Stimulated activated CD8-positive, alpha-beta memory T cell treated with anti-CD3 and anti-CD28 coated beads, Interleukin-7, amount 100 ng/mL, for 48 hours (primary cell): Measurements from ENCODE around the gene BUD31.
"Not testable (repeated sequence)": the region's sequence is repeated elsewhere in the genome, so short reads cannot be mapped to it uniquely, and the experiment has no call there.

Source experiments
- DNase-seq, 2 donors: peaks; one replicate each; pipeline ENCODE4 v3.0.0-alpha.2; 2020; ENCODE audit warnings: low read depth in 1 of 2; ENCODE audit errors: extremely low read depth in 1 of 2

Gene BUD31

DNA sequence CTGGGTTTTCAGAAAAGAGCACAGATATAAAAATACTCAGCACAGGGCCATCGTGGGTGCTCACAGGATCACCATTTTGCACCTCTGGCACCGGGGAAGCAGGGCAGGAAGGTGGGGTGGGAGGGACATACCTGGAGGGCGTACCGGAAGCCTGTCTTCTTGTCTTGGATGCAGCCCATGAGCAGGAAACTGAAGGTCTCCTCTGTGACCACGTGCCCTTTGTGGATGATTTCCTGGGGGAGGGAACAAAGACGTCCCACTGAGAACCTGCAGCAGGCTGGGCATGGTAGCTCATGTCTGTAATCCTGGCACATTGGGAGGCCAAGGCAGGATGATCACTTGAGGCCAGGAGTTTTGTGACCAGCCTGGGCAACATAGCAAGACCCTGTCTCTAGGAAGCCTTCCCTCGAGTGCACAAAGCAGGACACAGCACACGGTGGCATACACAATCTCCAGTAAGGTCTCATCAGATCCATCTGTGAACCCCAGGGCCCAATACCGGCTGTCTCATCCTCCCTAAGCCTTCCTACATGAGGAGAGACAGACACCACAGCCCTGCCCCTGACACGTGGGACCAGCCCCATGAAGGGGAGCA, 20.3 kb downstream of the BUD31 start:
- DNase-seq: no peak

DNA sequence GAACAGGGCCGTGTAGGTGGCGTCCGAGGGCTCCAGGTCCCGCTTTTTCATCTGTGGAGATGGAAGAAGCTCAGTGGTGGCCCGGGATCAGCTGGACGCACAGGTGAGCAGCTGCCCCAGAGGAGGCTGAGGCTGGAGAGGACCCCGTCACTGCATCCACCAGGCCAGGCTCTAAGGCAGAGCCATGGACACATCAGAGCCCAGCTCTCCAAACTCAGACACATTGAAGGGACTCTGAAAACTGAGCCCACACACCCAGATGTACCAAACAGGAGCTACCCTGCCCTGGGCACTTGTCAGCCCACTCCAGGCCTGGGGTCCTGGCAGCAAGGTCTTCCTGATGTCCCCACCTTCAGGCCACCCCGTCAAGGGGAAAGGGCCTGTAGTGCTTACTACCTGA, 21.0 kb downstream of the BUD31 start:
- DNase-seq: no peak

DNA sequence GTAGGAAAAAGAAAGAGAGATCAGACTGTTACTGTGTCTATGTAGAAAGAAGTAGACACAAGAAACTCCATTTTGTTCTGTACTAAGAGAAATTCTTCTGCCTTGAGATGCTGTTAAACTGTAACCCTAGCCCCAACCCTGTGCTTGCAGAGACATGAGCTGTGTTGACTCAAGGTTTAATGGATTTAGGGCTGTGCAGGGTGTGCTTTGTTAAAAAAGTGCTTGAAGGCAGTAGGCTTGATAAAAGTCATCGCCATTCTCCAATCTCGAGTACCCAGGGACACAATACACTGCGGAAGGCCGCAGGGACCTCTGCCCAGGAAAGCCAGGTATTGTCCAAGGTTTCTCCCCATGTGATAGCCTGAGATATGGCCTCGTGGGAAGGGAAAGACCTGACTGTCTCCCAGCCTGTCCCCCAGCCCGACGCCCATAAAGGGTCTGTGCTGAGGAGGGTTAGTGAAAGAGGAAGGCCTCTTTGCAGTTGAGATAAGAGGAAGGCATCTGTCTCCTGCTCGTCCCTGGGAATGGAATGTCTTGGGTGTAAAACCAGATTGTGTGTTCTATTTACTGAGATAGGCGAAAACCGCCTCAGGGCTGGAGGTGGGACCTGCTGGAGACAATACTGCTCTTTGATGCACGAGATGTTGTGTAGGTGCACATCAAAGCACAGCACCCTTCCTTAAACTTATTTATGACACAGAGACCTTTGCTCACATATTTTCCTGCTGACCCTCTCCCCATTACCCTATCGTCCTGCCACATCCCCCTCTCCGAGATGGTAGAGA, 23.2 kb downstream of the BUD31 start:
- not testable (repeated sequence) for DNase-seq

DNA sequence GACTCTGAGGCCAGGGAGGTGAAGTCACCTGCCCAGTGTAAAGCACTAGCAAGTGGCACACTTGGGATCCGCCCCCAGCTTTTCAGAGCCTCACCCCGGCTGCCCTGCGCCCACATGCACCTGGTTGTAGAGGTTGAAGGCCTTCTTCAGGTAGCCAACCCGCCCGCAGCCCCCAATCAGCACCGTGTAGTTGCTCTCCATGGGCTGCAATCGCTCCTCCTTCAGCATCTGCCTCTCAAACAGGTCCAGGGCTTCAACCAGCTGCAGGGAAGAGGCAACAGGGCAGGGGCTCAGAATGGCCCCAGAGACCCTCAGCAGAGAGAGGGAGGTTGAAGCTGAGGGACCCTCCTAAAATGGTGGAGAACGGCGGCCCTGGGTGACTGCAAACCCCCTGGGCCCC, 24.4 kb downstream of the BUD31 start:
- DNase-seq: no peak

DNA sequence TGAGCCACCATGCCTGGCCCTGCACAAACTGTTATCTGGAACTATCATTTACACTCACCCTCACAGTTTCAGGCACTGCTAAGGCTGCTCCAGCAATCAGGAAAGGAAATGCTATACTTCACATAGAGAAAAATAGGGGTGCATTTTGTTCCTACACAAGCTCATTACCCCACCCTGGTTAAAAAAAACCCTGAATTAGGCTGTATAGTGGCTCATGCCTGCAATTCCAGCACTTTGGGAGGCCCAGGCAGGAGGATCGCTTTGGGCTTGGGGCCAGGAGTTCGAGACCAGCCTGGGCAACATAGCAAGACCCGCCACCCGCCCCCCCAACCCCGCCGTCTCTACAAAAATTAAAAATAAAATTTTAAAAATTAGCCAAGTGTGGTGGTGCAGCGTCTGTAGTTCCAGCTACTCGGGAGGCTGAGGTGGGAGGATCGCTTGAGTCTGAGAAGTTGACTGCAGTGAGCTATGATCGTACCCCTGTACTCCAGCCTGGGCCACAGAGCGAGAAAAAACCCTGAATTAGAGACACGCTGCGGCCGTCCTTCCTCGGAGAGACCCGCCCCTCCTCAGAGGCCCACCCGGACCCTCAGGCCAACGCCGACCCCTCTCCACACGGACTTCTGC, 29.3 kb downstream of the BUD31 start:
- DNase-seq: no peak

DNA sequence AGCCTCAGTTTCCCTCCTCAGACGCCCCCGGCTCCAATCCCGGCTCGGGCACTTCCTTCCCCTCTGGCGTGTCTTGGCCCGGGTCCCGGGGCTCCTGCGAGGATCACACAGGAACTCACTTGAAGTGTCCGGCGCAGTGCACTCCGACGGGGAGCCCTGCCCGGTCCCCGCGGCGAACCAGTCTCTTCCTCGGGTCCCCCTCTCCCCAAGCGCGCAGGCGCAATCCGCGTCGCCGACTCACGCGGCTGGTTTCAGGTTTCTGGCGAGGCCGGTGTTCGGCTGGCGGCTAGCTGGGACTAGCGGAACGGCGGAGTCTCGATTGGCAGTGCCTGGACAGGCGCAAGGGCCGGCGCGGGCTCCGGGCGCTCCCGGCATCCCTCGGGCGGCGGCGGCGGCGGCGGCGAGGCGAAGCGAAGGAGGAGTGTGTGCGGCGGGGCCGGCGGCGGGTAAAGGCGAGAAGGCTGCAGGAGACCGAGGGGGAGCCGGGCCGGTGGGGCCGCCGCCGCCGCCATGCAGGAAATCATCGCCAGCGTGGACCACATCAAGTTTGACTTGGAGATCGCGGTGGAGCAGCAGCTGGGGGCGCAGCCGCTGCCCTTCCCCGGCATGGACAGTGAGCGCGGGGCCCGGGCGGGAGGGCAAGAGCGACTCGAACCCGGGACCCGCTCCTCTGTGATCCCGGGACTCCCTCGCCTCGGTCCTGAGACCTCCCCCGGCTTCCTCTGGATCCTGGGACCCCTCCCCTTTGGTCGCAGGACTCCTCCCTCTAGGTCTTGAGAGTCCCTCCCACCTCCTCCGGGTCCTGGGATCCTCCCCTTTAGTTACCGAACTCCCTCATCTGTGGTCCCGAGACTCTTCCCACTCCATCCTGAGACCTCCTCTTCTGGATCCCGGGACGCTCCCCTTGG, 30.1 kb downstream of the BUD31 start, which contains the start of the genes CPSF4 and PTCD1:
CPSF4 (plus strand) TSS at position 371 of the 908 bp plus-strand sequence; CDS start at position 511, 140 bp downstream.
PTCD1 (minus strand) TSS at position 226 of the 908 bp plus-strand sequence. CDS start 3,556 bp downstream, outside the sequence.
- peak; percentile 89 to 94 for DNase-seq

DNA sequence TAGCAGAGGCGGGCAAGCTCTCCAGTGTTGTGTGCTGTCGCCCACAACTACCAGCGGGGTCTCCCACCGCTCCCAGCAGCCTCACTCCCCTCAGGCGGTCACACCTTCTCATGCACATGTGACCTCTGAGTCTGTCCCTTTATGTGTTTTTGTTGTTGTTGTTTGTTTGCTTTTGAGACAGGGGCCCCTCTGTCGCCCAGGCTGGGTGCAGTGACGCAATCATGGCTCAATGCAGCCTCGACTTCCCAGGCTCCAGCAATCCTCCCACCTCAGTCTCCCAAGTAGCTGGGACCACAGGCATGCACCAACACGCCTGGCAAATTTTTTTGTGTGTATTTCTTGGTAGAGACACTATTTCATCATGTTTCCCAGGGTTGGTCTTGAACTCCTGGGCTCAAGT, 31.4 kb downstream of the BUD31 start:
- no peak for DNase-seq

DNA sequence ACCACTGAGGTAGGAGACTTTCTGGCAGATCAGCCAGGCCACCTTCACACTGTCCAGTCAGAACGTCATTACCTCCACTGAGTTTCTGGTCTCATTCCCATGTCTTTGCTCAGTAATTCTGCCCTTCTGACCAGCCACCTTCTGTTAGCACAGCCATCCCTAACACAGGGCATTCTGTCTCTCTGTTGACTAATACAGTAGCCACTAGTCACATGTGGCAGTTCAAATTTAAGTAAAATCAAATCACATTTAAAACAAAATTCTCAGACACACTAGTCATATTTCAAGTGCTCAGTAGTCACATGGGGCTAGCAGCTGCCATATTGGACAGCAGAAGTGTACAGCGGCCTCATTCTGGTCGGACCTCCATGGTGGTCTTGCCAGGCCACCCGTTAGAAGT, 37.3 kb downstream of the BUD31 start:
- DNase-seq: no peak

DNA sequence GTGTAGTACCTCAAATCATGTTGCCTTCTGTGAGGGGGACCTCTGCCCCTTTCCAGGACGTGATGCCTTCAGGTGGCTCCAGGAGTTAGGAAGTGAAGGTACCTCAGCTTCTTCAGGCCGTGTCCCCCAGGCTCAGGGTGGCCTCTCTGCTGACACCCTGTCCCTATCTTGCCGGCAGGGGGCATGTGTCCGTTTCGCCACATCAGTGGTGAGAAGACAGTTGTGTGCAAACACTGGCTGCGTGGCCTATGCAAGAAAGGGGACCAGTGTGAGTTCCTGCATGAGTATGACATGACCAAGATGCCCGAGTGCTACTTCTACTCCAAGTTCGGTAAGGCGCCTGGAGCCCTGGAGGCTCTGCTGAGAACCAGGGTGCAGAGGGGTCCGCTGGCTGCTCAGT, 39.2 kb downstream of the BUD31 start:
- DNase-seq: no peak

DNA sequence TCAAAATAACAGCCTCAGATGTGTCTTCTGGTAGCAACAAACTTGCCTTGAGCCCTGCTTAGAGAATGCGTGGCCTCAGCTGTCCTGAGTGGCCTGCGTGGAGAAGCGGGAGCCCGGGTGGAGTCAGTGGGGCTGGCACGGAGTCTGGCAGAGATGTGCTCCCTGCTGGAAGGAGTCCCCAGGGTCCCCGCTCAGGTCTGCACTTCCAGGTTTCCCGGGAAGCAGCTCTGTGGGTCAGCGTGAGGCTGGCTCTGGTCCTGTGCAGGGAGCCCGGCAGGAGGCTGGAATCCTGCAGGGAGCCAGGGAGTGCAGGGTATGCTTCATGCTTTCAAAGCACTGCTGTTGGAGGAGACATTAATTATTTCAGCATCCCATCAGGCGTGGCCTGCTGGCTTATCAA, 40.1 kb downstream of the BUD31 start:
- DNase-seq: no peak

DNA sequence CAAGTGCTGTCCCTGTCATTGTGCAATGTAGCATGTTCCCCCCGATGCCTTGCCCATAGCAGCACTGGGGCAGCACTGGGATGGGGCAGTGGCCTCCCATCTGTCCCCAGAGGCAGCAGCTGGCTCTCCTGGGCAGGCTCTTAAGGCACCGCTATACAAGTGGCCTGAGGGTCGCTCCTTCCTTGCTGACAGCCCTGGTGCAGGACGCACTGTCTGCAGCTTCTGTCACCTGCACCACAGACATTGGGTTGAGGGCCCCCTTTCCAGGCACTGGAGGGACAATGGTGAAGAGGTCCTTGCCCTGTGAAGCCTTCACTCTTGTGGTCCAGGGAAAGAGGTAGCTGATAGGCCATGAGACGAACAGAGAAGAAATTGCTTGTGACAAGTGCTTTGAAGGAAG, 40.6 kb downstream of the BUD31 start:
- DNase-seq: no peak

DNA sequence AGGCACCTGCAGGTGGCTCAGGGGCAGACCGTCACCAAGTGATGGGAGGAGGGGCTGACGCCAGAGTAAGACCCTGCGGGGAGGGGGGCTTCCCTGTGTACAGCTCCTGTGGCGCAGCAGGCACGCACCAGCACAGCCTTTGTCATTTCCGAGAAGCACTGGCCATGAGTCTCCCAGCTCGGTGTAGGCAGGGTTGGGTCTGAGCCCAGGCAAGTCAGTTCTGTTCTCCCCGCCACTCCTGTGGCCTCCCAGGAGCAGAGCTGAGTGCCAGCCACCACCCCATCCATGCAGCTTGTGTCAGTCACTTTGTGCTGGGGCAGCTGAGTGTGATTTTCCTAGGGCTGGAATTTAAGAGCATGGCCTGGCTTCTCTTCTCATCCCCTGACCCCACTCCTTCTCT, 43.2 kb downstream of the BUD31 start:
- DNase-seq: no peak

DNA sequence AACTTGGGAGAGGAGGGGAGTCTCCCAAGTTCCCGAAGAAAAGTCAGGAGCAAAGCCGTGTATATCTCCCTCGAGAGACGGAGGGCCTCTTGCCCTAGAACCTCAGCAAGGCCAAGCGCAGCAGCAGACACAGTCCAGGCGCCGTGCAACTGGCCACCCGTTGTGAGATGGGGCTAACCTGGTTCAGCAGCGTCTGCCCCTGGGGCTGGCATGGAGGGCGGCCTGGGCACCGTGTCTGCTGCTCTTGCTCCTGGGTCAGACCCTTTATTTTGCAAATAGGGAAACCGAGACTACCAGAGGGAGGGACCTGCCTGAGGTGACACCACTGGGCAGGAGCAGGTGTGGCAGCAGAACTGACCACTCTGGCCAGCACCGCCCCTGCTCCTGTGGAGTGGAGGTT, 43.8 kb downstream of the BUD31 start:
- no peak for DNase-seq

DNA sequence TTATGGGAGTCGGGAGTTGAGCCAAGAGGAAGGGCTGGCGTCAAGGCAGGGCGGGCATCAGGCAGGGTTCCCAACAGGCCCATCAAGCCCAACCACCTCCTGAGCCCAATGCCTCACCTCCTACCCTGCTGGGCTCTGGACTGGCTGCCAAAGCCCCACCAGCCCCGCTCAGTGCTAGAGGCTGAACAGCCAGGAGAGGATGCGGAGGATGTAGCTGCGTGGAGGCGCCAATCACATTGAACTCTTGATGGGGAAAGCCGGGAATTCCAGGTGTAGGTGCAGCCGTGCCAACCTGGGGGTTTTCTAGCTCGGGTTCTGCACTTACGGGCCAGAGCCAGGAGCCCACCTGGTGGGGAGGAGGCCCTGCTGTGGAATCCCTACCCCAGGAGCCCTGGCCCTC, 44.3 kb downstream of the BUD31 start:
- DNase-seq: no peak

DNA sequence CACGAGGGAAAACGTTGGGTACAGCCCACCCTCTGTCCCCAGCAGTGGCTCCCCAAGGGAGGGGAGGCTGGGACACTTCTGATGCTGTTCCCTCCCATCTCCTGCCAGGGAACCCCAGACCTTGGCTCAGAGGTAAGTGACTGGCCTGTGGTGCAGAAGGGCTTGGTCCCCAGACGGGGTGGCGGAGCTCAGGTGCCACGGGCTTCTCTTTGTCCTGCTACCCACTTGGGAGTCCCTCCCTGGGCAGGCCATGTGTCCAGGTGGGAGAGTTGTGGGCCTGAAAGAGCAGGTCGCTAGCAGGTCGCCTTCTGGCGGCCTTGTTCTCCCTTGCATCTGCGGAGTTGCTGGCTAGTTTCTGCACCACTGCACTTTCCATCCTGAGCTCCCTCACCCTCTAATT, 47.1 kb downstream of the BUD31 start:
- no peak for DNase-seq

DNA sequence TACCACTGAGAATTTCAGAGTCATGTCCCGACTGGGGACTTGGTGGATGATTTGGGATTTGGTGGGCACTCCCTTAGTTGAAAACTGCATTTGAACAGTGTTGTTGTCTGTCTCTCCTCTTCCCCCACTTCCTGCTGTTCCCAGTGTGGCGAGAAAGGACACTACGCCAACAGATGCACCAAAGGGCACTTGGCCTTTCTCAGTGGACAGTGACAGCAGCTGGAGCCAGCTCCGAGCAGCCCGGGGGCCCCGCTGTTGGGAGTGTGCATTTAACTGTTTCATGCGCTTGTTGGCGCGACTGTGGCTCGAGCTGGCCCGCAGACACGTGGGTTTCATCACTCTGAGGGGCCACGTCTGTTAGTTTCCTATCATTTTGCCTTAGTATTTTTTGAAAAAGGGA, 47.5 kb downstream of the BUD31 start:
- no peak for DNase-seq

DNA sequence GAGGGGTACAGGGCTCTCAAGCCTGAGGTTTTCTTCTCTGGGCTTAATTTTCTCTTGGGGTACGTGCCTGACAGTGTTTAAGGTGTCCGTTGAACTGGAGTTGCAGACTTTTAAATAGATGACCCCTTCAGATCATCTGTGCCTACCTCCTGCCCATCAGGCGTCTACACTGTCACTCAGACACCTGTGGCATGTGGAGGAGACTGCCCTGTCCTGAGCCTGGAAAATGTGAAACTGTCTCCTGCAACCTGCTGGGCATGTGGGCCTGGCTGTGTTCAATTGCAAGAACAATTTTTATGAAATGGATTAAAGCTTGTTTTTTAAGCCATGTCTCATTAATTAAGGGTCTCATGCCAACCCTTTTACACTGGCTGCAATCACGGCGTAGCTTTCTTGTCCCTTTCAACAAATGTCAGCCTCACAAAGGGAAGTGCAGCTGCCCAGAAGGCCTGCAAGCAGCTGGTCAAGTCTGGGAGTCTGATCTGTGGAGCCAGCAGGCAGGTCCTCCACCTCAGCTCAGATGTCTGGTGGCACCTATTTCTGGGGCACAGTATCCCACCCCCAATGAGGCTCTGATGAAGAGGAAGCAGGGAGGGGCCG, 48.4 kb downstream of the BUD31 start:
- DNase-seq: no peak

DNA sequence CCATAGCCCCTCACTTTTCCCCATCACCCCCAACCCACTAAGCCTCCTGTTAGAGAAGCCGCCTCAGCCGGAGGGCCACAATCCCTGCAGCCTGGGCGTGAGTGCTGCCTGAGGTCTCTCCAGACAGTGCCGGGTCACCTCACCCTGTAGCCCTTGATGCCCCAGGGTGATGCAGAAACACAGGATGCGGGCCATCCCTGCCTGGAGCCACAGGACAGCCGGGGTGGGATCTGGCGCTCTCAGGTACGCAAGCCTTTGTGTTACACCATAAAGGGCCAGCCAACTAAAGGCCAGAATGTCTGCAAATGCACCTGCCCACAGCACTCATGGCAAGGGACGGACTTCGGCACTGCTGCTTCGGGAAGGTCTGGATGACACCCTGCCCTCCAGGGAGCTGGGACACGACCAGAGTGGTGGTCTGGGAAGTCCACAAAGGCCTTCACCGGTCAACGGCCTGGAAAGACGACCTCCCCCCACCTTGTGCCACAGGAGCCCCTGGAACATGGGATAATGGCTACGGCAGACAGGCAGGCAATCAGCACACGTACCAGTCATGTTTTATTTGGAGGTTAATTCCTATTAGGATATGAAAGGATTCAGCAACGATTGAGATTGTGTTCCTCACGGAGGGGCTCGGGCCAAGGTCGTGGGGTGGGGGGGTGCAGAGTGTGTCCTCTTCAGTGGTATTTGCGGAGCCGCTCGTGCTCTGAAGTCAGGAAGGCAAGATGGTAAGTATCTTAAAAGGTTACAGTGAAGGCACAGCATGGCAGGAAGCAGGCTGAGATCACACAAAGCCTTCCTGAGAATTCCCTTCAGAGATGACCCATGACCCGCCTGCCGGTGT, 49.1 kb downstream of the BUD31 start:
- DNase-seq: no peak

DNA sequence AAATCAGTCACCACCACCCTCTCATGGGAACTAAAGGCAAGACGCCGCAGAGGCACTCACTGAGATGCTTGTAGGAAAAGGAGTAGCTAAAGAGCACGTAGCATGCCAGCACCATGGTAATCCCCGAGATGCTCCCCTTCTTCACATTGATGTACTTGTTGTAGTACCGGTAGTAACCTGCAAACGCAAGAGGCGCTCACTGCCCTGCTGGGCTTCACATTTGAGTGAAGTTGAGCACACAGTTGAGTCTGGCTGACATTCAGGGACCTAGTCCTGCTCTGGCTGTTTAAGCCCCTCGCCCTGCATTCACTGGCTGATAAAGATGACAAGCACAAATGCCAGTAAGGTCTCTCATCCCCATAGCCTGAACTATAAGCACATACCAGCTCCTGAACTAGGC, 50.3 kb downstream of the BUD31 start:
- no peak for DNase-seq

DNA sequence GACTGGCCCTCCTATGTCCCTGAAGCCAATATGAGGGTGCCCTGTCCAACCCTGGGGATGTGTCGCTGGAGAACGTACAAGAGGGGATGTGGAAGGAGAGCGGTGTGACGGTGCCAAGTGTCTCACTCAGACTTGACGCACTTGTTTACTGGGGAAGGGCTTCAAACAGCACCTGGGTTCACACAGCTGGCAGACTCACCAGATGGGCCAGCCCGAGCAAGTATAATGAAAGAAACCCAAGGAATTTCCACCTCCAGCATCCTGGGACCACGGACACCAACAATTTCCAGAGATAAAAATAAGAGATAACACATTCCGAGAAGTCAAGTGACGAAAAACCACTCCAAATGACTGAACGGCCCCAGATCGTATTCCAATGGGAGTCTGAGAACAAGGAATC, 51.9 kb downstream of the BUD31 start:
- DNase-seq: no peak
